H9 (cell line): Measurements from ENCODE around the gene EPB41L4A. TPM values are rescaled to one million over a fixed set of nuclear protein-coding genes. Genes with fewer than 3 reads are reported as not detected.

ENCODE experiments used
- DNase-seq: peaks from one replicate; pipeline ENCODE4 v3.0.0-alpha.2; 2017
- H2AFZ ChIP-seq: one replicate; pipeline ENCODE4 v1.6.1; 2013; ENCODE audit warnings: mild to moderate bottlenecking, low read length, control low read depth, moderate library complexity
- H2AK5ac ChIP-seq: 2 replicates; pipeline ENCODE4 v1.6.1; 2013; ENCODE audit warnings: low read length, control low read depth, mixed read lengths; ENCODE audit not compliant: insufficient read length
- H2BK120ac ChIP-seq: one replicate; pipeline ENCODE4 v1.6.1; 2013; ENCODE audit warnings: low read depth, mild to moderate bottlenecking, low read length, control low read depth, inconsistent platforms; ENCODE audit not compliant: poor library complexity, severe bottlenecking
- H2BK12ac ChIP-seq: 2 replicates; pipeline ENCODE4 v1.6.1; 2013; ENCODE audit warnings: low read length, control low read depth, mixed read lengths, low read depth; ENCODE audit not compliant: insufficient read length
- H2BK15ac ChIP-seq: 2 replicates; pipeline ENCODE4 v1.6.1; 2013; ENCODE audit warnings: low read depth, low read length, control low read depth
- H2BK20ac ChIP-seq: one replicate; pipeline ENCODE4 v1.6.1; 2013; ENCODE audit warnings: low read depth, mild to moderate bottlenecking, low read length, control low read depth, inconsistent platforms; ENCODE audit not compliant: poor library complexity, severe bottlenecking
- H2BK5ac ChIP-seq: 2 replicates; pipeline ENCODE4 v1.6.1; 2013; ENCODE audit warnings: low read length, control low read depth, mixed read lengths; ENCODE audit not compliant: insufficient read length
- H3K14ac ChIP-seq: 2 replicates; pipeline ENCODE4 v1.6.1; 2013; ENCODE audit warnings: low read length, control low read depth; ENCODE audit not compliant: insufficient read depth
- H3K18ac ChIP-seq: 2 replicates; pipeline ENCODE4 v1.6.1; 2013; ENCODE audit warnings: low read depth, mild to moderate bottlenecking, mixed read lengths, low read length, control low read depth; ENCODE audit not compliant: insufficient read length
- H3K23ac ChIP-seq: 2 replicates; pipeline ENCODE4 v1.6.1; 2013; ENCODE audit warnings: low read length, control low read depth, mixed read lengths, low read depth; ENCODE audit not compliant: insufficient read length
- H3K23me2 ChIP-seq: 2 replicates; pipeline ENCODE4 v1.6.1; 2013; ENCODE audit warnings: low read depth, mild to moderate bottlenecking, mixed read lengths, low read length, control low read depth; ENCODE audit not compliant: insufficient read length, poor library complexity, severe bottlenecking
- H3K27ac ChIP-seq: 2 replicates; pipeline ENCODE4 v1.5.1; 2013; ENCODE audit warnings: low read length, control low read depth, mixed read lengths, low read depth; ENCODE audit not compliant: insufficient read length
- H3K27me3 ChIP-seq: 2 replicates; pipeline ENCODE4 v1.6.1; 2013; ENCODE audit warnings: low read length, control low read depth, inconsistent platforms; ENCODE audit not compliant: insufficient read depth
- H3K4ac ChIP-seq: 2 replicates; pipeline ENCODE4 v1.6.1; 2013; ENCODE audit warnings: low read depth, mild to moderate bottlenecking, control low read depth, inconsistent platforms, low read length, moderate library complexity
- H3K4me1 ChIP-seq: 2 replicates; pipeline ENCODE4 v1.6.1; 2013; ENCODE audit warnings: low read length, control low read depth, inconsistent platforms; ENCODE audit not compliant: insufficient read depth
- H3K4me2 ChIP-seq: 2 replicates; pipeline ENCODE4 v1.6.1; 2013; ENCODE audit warnings: low read length, control low read depth, mixed read lengths; ENCODE audit not compliant: insufficient read length, insufficient read depth
- H3K56ac ChIP-seq: 2 replicates; pipeline ENCODE4 v1.6.1; 2013; ENCODE audit warnings: low read depth, mild to moderate bottlenecking, mixed read lengths, low read length, control low read depth; ENCODE audit not compliant: insufficient read length
- H3K79me1 ChIP-seq: 2 replicates; pipeline ENCODE4 v1.6.1; 2013; ENCODE audit warnings: low read depth, mild to moderate bottlenecking, moderate library complexity, low read length, control low read depth, inconsistent platforms; ENCODE audit not compliant: insufficient read depth, poor library complexity, severe bottlenecking
- H3K79me2 ChIP-seq: 2 replicates; pipeline ENCODE4 v1.6.1; 2013; ENCODE audit warnings: low read length, control low read depth, inconsistent platforms; ENCODE audit not compliant: insufficient read depth
- H3K9ac ChIP-seq: 2 replicates; pipeline ENCODE4 v1.6.1; 2013; ENCODE audit warnings: low read length, control low read depth, mixed read lengths; ENCODE audit not compliant: insufficient read length; ENCODE audit errors: extremely low read depth
- H3K9me3 ChIP-seq: one replicate; pipeline ENCODE4 v1.6.1; 2013; ENCODE audit warnings: low read depth, low read length, inconsistent platforms; ENCODE audit not compliant: control insufficient read depth
- H3T11ph ChIP-seq: one replicate; pipeline ENCODE4 v1.6.1; 2013; ENCODE audit warnings: mild to moderate bottlenecking, low read length, control low read depth, inconsistent platforms
- H4K20me1 ChIP-seq: one replicate; pipeline ENCODE4 v1.6.1; 2013; ENCODE audit not compliant: control insufficient read depth, insufficient read length, insufficient read depth
- H4K5ac ChIP-seq: 2 replicates; pipeline ENCODE4 v1.6.1; 2013; ENCODE audit warnings: low read depth, mild to moderate bottlenecking, mixed read lengths, low read length, control low read depth; ENCODE audit not compliant: insufficient read length
- H4K8ac ChIP-seq: replicated peaks from 2 replicates; pipeline ENCODE4 v1.6.1; 2013; ENCODE audit warnings: low read length, control low read depth, mixed read lengths, low read depth; ENCODE audit not compliant: insufficient read length
- H4K91ac ChIP-seq: 2 replicates; pipeline ENCODE4 v1.6.1; 2013; ENCODE audit warnings: low read depth, mild to moderate bottlenecking, moderate library complexity, mixed read lengths, low read length, control low read depth; ENCODE audit not compliant: insufficient read length
- H3K27ac Mint-ChIP-seq, 3 experiments: 2 replicates in 2 of 3; 3 replicates in 1 of 3; pipeline ENCODE4 v1.8.0; 2020 to 2021; ENCODE audit warnings: mixed read lengths in 3 of 3, mild to moderate bottlenecking in 1 of 3, moderate library complexity in 1 of 3
- H3K27me3 Mint-ChIP-seq: 2 replicates; pipeline ENCODE4 v1.8.0; 2021; ENCODE audit warnings: low read depth, mild to moderate bottlenecking, moderate library complexity, mixed read lengths
- H3K36me3 Mint-ChIP-seq, 3 experiments: 2 replicates in 2 of 3; 3 replicates in 1 of 3; pipeline ENCODE4 v1.8.0; 2020 to 2021; ENCODE audit warnings: low read depth in 3 of 3, mixed read lengths in 3 of 3; ENCODE audit not compliant: insufficient read depth in 1 of 3
- H3K4me1 Mint-ChIP-seq, 2 experiments: 2 replicates each; pipeline ENCODE4 v1.8.0; 2020; ENCODE audit warnings: mixed read lengths in 2 of 2
- H3K4me3 Mint-ChIP-seq, 2 experiments: 2 replicates in 1 of 2; 3 replicates in 1 of 2; pipeline ENCODE4 v1.8.0; 2020 to 2021; ENCODE audit warnings: mild to moderate bottlenecking in 2 of 2, mixed read lengths in 2 of 2, moderate library complexity in 1 of 2
- H3K9me3 Mint-ChIP-seq, 2 experiments: 2 replicates in 1 of 2; 3 replicates in 1 of 2; pipeline ENCODE4 v1.8.0; 2020; ENCODE audit warnings: mild to moderate bottlenecking in 2 of 2, mixed read lengths in 2 of 2, moderate library complexity in 1 of 2
- WGBS: extraction: QIAGEN DNeasy Blood & Tissue Kit; methylation state at CpG from one replicate; pipeline ENCODE4 v1.1.7; 2013; ENCODE audit warnings: missing lambda C conversion rate, low lambda C conversion rate, mixed read lengths; ENCODE audit not compliant: insufficient read length; ENCODE audit errors: extremely low coverage; 5-methylcytosine and 5-hydroxymethylcytosine counted together
- total RNA-seq: library from RNA; stranded (reverse); gene quantifications from 2 replicates; pipeline ENCODE4 v1.2.1, GENCODE V29; 2021
- TF ChIP-seq, protein P1 (sequence below): fragments of 200-600 bp; sonication (generic); conservative IDR thresholded peaks from 3 replicates; pipeline ENCODE4 v1.8.0; 2021; ENCODE audit warnings: antibody characterized with exemption, mild to moderate bottlenecking

The EPB41L4A gene
- total RNA-seq, 1 experiment from 2014 or later = 4.9 TPM

DNA sequence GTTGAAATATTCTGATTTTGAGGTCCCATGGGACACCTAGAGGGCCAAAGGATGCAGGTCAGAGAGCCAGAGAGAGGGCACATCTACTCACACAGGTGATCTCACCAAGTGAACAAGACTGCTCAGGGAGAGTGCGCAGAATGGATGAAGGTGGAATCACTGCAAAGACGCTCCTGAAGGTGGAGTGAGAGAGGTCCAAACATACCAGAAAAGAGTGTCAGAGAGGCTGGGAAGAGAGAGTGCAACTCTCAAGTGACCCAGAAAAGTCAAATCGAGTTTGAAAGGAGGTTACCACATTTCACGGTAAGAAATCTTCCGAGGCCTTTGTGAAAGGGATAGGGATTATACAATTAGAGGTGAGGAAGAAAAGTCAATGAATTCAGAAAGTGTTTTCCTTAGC, 173.4 kb downstream of the EPB41L4A start:
- Histone ChIP-seq H4K8ac (no peak overlapping the region), H2BK120ac (no peak overlapping the region), H3K4me1 (no peaks in the 10 kb centered on the region; the same call in 1 of the 2 replicates), H2BK12ac (no peak overlapping the region), H4K20me1 (no peaks in the 10 kb centered on the region), H2BK5ac (no peak overlapping the region), H3K9ac (no peak overlapping the region), H3K23me2 (no peaks in the 10 kb centered on the region), H3K9me3 (no peaks in the 10 kb centered on the region), H3K4me2 (no peak overlapping the region), H3T11ph (no peak overlapping the region), H3K4ac (no peak overlapping the region), H3K27ac (no peak overlapping the region), H3K79me2 (no peaks in the 10 kb centered on the region), H3K79me1 (no peaks in the 10 kb centered on the region), H3K18ac (no peak overlapping the region), H3K56ac (no peak overlapping the region), H3K14ac (no peak overlapping the region), H3K23ac (no peak overlapping the region), H4K5ac (no peak overlapping the region), H2BK20ac (no peak overlapping the region), H4K91ac (no peak overlapping the region), H2AK5ac (no peak overlapping the region), H2BK15ac (no peak overlapping the region), H3K27me3 (no peaks in the 10 kb centered on the region), H2AFZ (no peak overlapping the region)
- Mint-ChIP-seq H3K27me3 (no peaks in the 10 kb centered on the region), H3K4me3 (no peak overlapping the region), H3K27ac (peak overlapping the region in 2 of 3 experiments; percentile 42 to 84; a peak in 5 of 7 replicates), H3K9me3 (no peaks in the 10 kb centered on the region), H3K36me3 (no peaks in the 10 kb centered on the region), H3K4me1 (peaks cover 11 to 13% of the 10 kb centered on the region in 2 experiments)
- WGBS = no CpG with 5 or more reads among the region's 5 CpGs
- peak; percentile 40 for DNase-seq
- TF ChIP-seq, protein P1, sequence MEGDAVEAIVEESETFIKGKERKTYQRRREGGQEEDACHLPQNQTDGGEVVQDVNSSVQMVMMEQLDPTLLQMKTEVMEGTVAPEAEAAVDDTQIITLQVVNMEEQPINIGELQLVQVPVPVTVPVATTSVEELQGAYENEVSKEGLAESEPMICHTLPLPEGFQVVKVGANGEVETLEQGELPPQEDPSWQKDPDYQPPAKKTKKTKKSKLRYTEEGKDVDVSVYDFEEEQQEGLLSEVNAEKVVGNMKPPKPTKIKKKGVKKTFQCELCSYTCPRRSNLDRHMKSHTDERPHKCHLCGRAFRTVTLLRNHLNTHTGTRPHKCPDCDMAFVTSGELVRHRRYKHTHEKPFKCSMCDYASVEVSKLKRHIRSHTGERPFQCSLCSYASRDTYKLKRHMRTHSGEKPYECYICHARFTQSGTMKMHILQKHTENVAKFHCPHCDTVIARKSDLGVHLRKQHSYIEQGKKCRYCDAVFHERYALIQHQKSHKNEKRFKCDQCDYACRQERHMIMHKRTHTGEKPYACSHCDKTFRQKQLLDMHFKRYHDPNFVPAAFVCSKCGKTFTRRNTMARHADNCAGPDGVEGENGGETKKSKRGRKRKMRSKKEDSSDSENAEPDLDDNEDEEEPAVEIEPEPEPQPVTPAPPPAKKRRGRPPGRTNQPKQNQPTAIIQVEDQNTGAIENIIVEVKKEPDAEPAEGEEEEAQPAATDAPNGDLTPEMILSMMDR = peak; percentile 33; the same call in 2 of the 3 replicates
